Esophagus squamous epithelium (tissue), 5 donors: ENCODE data around the gene SUMO3. TPM values are rescaled to one million over a fixed set of nuclear protein-coding genes. Genes with fewer than 3 reads are reported as not detected.

Source experiments
- DNase-seq: peaks from one replicate; lab custom pipeline; 2025; lab: John Stamatoyannopoulos, UW
- H3K27ac ChIP-seq, 4 donors: fragments of 200-600 bp; sonication (generic); one replicate each; pipeline ENCODE4 v1.5.1; 2016 to 2019; ENCODE audit warnings: mild to moderate bottlenecking in 1 of 4
- H3K27me3 ChIP-seq, 4 donors: fragments of 200-600 bp; sonication (generic); 1 replicate in 3 of 4; 2 replicates in 1 of 4; pipeline versions ENCODE4 v1.5.1 to v1.6.0; 2017 to 2021; ENCODE audit warnings: antibody characterized with exemption in 1 of 4
- H3K36me3 ChIP-seq, 3 donors: fragments of 200-600 bp; sonication (generic); one replicate each; pipeline ENCODE4 v1.5.1; 2016 to 2019
- H3K4me1 ChIP-seq, 3 donors: fragments of 200-600 bp; sonication (generic); one replicate each; pipeline ENCODE4 v1.5.1; 2017 to 2019
- H3K4me3 ChIP-seq, 4 donors: fragments of 200-600 bp; sonication (generic); 1 replicate in 3 of 4; 2 replicates in 1 of 4; pipeline ENCODE4 v1.5.1; 2016 to 2019; ENCODE audit warnings: mild to moderate bottlenecking in 2 of 4, moderate library complexity in 1 of 4
- H3K9me3 ChIP-seq, 3 donors: fragments of 200-600 bp; sonication (generic); one replicate each; pipeline ENCODE4 v1.5.1; 2016 to 2019
- CTCF ChIP-seq, 6 experiments: fragments of 450-650 bp in 4 of 6; fragments of 200-600 bp in 2 of 6; sonication (generic) in 2 of 6; IDR thresholded peaks; one replicate each; pipeline ENCODE4 v1.5.1; 2016 to 2019; ENCODE audit warnings: antibody characterized with exemption in 6 of 6, mild to moderate bottlenecking in 4 of 6, moderate library complexity in 4 of 6
- POLR2A ChIP-seq, 4 donors: fragments of 450-650 bp; IDR thresholded peaks; one replicate each; pipeline ENCODE4 v1.6.1; 2017; ENCODE audit warnings: antibody characterized with exemption in 4 of 4, mild to moderate bottlenecking in 4 of 4, moderate library complexity in 3 of 4
- WGBS, 2 donors: methylation state at CpG; one replicate each; pipeline ENCODE4 v1.1.5; 2018; 5-methylcytosine and 5-hydroxymethylcytosine counted together
- intact Hi-C: fragments of 100-400 bp; cut with DNase I; formaldehyde crosslinking; loops from one replicate; pipeline ENCODE4 v1.15.0; 2022
- total RNA-seq, 4 donors: library from RNA; depleted of rRNA; stranded (reverse); fragments of >200 nt; gene quantifications; one replicate each; pipeline ENCODE4 v1.1.0, GENCODE V29; 2016
- donor health status: DM: yes; HTN: yes; CAD: no.

The SUMO3 gene
- total RNA-seq, 4 donors from 2014 or later, result 22.9 to 55.0 (median 46.5) TPM

GRCh38 chr21:44793592-44794374, 24.1 kb downstream of the SUMO3 start:
- no peak for DNase-seq
- Histone ChIP-seq H3K4me3 (no peak overlapping the region), H3K27ac (no peak overlapping the region), H3K9me3 (no peaks in the 10 kb centered on the region), H3K4me1 (peaks cover 4 to 13% (median 6%) of the 10 kb centered on the region in 3 donors), H3K36me3 (peaks cover 0 to 52% (median 0%) of the 10 kb centered on the region in 3 donors), H3K27me3 (no peaks in the 10 kb centered on the region)
- peak in 1 of 6 experiments; percentile 10 for TF ChIP-seq CTCF (IDR thresholded peaks at IDR 0.05)
- no peak for TF ChIP-seq POLR2A (IDR thresholded peaks at IDR 0.05)
- WGBS, 2 donors, result 33 to 40% methylated on average over 4 of the region's 4 CpGs
- intact Hi-C loops, result loop anchor here (10.0 kb wide), 3 partner anchors 101 to 331 kb away; no protein-coding TSS in a partner anchor

GRCh38 chr21:44792702-44793591, 24.9 kb downstream of the SUMO3 start:
- intact Hi-C loops, result loop anchor here (10.0 kb wide), 3 partner anchors 102 to 332 kb away; no protein-coding TSS in a partner anchor
- Histone ChIP-seq H3K4me1 (peaks cover 4 to 11% (median 6%) of the 10 kb centered on the region in 3 donors), H3K27ac (no peak overlapping the region), H3K36me3 (peaks cover 0 to 43% (median 0%) of the 10 kb centered on the region in 3 donors), H3K9me3 (no peaks in the 10 kb centered on the region), H3K27me3 (no peaks in the 10 kb centered on the region), H3K4me3 (no peak overlapping the region)
- no peak for DNase-seq
- WGBS, 2 donors, result 24% methylated on average over 10 of the region's 10 CpGs
- peak; percentile 36 to 78 (median 73) for TF ChIP-seq CTCF (IDR thresholded peaks at IDR 0.05)
- TF ChIP-seq POLR2A (IDR thresholded peaks at IDR 0.05), result no peak

GRCh38 chr21:44791993-44792392, 25.9 kb downstream of the SUMO3 start:
- Histone ChIP-seq H3K27me3 (no peaks in the 10 kb centered on the region), H3K4me1 (peaks cover 4 to 21% (median 6%) of the 10 kb centered on the region in 3 donors), H3K27ac (no peak overlapping the region), H3K4me3 (no peak overlapping the region), H3K36me3 (peaks cover 0 to 36% (median 0%) of the 10 kb centered on the region in 3 donors), H3K9me3 (no peaks in the 10 kb centered on the region)
- intact Hi-C loops, result loop anchor here (10.0 kb wide), 3 partner anchors 103 to 333 kb away; no protein-coding TSS in a partner anchor
- WGBS, 2 donors, result 96% methylated on average over 5 of the region's 5 CpGs
- DNase-seq, result no peak
- TF ChIP-seq CTCF (IDR thresholded peaks at IDR 0.05), result no peak
- TF ChIP-seq POLR2A (IDR thresholded peaks at IDR 0.05), result no peak

GRCh38 chr21:44791246-44791645, 26.6 kb downstream of the SUMO3 start:
- Histone ChIP-seq H3K4me3 (no peak overlapping the region), H3K36me3 (peaks cover 0 to 30% (median 0%) of the 10 kb centered on the region in 3 donors), H3K27ac (no peak overlapping the region), H3K4me1 (peaks cover 4 to 27% (median 6%) of the 10 kb centered on the region in 3 donors), H3K9me3 (no peaks in the 10 kb centered on the region), H3K27me3 (no peaks in the 10 kb centered on the region)
- intact Hi-C loops, result loop anchor here (10.0 kb wide), 3 partner anchors 104 to 334 kb away; no protein-coding TSS in a partner anchor
- TF ChIP-seq CTCF (IDR thresholded peaks at IDR 0.05) (no peak), POLR2A (IDR thresholded peaks at IDR 0.05) (no peak)
- DNase-seq, result no peak
- WGBS, 2 donors, result 62 to 79% methylated on average over 5 of the region's 5 CpGs
